Neural progenitor cell (in vitro differentiated cells): Measurements from ENCODE around the gene CISTR.

Experiments
- EZH2phosphoT487 ChIP-seq: fragments of 200-600 bp; sonication (generic); IDR thresholded peaks from 2 replicates; pipeline ENCODE4 v1.6.1; 2017; ENCODE audit warnings: antibody characterized with exemption
- TF ChIP-seq, protein P1 (sequence below): fragments of 200-600 bp; sonication (generic); IDR thresholded peaks from 2 replicates; pipeline ENCODE4 v1.5.1; 2017; ENCODE audit warnings: antibody characterized with exemption, mild to moderate bottlenecking

DNA sequence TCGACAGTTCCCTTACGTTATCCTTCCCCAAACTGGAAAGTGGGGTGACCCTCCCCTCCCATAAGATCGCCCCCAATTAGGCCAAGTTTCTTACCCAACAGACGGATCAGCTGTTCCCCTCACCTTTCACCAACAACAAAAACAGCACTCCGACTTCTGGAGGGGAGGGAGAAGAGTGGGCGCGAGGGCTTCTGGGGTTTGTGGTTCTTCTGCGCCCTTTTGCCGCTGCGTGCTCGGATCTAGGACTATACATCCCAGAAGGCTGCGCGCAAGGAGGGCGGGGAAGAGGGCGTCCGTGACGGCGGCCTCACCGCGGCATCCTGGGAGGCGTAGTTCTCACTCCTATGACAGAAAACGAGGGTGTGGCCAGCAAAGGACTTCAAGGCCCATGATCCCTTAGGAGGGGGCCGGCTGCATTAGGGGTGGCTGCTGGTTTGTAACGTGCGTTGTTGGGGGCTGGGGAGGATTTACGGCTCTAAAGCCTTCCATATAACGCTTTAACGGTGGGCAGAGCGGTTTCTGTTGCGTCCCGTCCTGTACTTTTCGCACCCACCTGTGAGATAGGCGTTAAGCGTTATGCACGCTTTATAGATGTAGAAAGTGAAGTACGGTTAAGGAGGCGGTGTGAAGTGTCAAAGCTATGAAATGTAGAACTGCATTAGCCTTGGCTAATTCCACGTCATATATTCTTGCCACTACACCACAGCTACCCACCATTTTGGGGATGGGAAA is 24.3 kb downstream of the CISTR start, which contains the start of gene CALCOCO1:
- TF ChIP-seq, protein P1, sequence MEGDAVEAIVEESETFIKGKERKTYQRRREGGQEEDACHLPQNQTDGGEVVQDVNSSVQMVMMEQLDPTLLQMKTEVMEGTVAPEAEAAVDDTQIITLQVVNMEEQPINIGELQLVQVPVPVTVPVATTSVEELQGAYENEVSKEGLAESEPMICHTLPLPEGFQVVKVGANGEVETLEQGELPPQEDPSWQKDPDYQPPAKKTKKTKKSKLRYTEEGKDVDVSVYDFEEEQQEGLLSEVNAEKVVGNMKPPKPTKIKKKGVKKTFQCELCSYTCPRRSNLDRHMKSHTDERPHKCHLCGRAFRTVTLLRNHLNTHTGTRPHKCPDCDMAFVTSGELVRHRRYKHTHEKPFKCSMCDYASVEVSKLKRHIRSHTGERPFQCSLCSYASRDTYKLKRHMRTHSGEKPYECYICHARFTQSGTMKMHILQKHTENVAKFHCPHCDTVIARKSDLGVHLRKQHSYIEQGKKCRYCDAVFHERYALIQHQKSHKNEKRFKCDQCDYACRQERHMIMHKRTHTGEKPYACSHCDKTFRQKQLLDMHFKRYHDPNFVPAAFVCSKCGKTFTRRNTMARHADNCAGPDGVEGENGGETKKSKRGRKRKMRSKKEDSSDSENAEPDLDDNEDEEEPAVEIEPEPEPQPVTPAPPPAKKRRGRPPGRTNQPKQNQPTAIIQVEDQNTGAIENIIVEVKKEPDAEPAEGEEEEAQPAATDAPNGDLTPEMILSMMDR: no peak
- no peak for TF ChIP-seq EZH2phosphoT487
